ENCODE data around the gene CLTB.

Gene CLTB

GRCh38 chr5:176360894-176361436 is 55.4 kb downstream of the CLTB start:
- peaks cover 25 to 28% of the 10 kb centered on the region in 2 experiments for H3K4me1 ChIP-seq (ENCODE audit: control insufficient read depth in 1 of 2, insufficient read depth in 1 of 2, low read depth in 1 of 2, low read length in 1 of 2)
- TF ChIP-seq, protein P1, sequence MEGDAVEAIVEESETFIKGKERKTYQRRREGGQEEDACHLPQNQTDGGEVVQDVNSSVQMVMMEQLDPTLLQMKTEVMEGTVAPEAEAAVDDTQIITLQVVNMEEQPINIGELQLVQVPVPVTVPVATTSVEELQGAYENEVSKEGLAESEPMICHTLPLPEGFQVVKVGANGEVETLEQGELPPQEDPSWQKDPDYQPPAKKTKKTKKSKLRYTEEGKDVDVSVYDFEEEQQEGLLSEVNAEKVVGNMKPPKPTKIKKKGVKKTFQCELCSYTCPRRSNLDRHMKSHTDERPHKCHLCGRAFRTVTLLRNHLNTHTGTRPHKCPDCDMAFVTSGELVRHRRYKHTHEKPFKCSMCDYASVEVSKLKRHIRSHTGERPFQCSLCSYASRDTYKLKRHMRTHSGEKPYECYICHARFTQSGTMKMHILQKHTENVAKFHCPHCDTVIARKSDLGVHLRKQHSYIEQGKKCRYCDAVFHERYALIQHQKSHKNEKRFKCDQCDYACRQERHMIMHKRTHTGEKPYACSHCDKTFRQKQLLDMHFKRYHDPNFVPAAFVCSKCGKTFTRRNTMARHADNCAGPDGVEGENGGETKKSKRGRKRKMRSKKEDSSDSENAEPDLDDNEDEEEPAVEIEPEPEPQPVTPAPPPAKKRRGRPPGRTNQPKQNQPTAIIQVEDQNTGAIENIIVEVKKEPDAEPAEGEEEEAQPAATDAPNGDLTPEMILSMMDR (IDR thresholded peaks at IDR 0.05): no peak
- no peaks in the 10 kb centered on the region for H3K9me3 ChIP-seq

GRCh38 chr5:176359658-176360057 is 56.7 kb downstream of the CLTB start:
- TF ChIP-seq, protein P1 (IDR thresholded peaks at IDR 0.05): no peak
- Histone ChIP-seq H3K4me3 (ENCODE audit: low read depth in 1 of 2, low read length in 1 of 2) (no peak overlapping the region), H3K27ac (no peak overlapping the region), H3K27me3 (peaks cover 23% of the 10 kb centered on the region), H3K9me3 (no peaks in the 10 kb centered on the region), H3K4me1 (ENCODE audit: control insufficient read depth in 1 of 2, insufficient read depth in 1 of 2, low read depth in 1 of 2, low read length in 1 of 2) (peaks cover 13 to 16% of the 10 kb centered on the region in 2 experiments), H3K36me3 (peaks cover 24% of the 10 kb centered on the region)

More at GRCh38 chr5:176360894-176361436, 55.4 kb downstream of the CLTB start:
- Histone ChIP-seq H3K4me3 (ENCODE audit: low read depth in 1 of 2, low read length in 1 of 2) (peak overlapping the region; percentile 66 to 97), H3K36me3 (peaks cover 18% of the 10 kb centered on the region), H3K27ac (peak overlapping the region; percentile 66), H3K27me3 (peaks cover 36% of the 10 kb centered on the region)

GRCh38 chr5:176356179-176356566 is 60.2 kb downstream of the CLTB start:
- Histone ChIP-seq H3K4me3 (ENCODE audit: low read depth in 1 of 2, low read length in 1 of 2) (no peak overlapping the region), H3K27me3 (no peaks in the 10 kb centered on the region), H3K27ac (no peak overlapping the region), H3K9me3 (no peaks in the 10 kb centered on the region), H3K36me3 (peaks cover 58% of the 10 kb centered on the region), H3K4me1 (ENCODE audit: control insufficient read depth in 1 of 2, insufficient read depth in 1 of 2, low read depth in 1 of 2, low read length in 1 of 2) (peaks cover 6 to 7% of the 10 kb centered on the region in 2 experiments)
- TF ChIP-seq, protein P1 (IDR thresholded peaks at IDR 0.05): no peak

- H3K36me3 ChIP-seq: peaks cover 64% of the 10 kb centered on the region
- no peaks in the 10 kb centered on the region for H3K27me3 ChIP-seq
- H3K4me3 ChIP-seq (ENCODE audit: low read depth in 1 of 2, low read length in 1 of 2): no peak overlapping the region
- no peaks in the 10 kb centered on the region for H3K9me3 ChIP-seq
- TF ChIP-seq, protein P1 (IDR thresholded peaks at IDR 0.05): no peak
- no peak overlapping the region for H3K27ac ChIP-seq
- H3K4me1 ChIP-seq (ENCODE audit: control insufficient read depth in 1 of 2, insufficient read depth in 1 of 2, low read depth in 1 of 2, low read length in 1 of 2): peaks cover under 1 to 2% of the 10 kb centered on the region in 2 experiments
Observed at GRCh38 chr5:176355400-176356178, 60.8 kb downstream of the CLTB start.

GRCh38 chr5:176353533-176353932 is 62.8 kb downstream of the CLTB start:
- Histone ChIP-seq H3K27me3 (no peaks in the 10 kb centered on the region), H3K9me3 (no peaks in the 10 kb centered on the region), H3K4me1 (ENCODE audit: control insufficient read depth in 1 of 2, insufficient read depth in 1 of 2, low read depth in 1 of 2, low read length in 1 of 2) (no peaks in the 10 kb centered on the region), H3K4me3 (ENCODE audit: low read depth in 1 of 2, low read length in 1 of 2) (no peak overlapping the region), H3K36me3 (peaks cover 83% of the 10 kb centered on the region), H3K27ac (no peak overlapping the region)
- TF ChIP-seq, protein P1 (IDR thresholded peaks at IDR 0.05): no peak

Measured in neutrophil (primary cell).